Esophagus squamous epithelium (tissue), 5 donors: ENCODE results near the gene TSPAN32. TPM values are rescaled to one million over a fixed set of nuclear protein-coding genes. Genes with fewer than 3 reads are reported as not detected.

Source experiments
- DNase-seq: peaks from one replicate; lab custom pipeline; 2025; lab: John Stamatoyannopoulos, UW
- H3K27ac ChIP-seq, 4 donors: fragments of 200-600 bp; sonication (generic); one replicate each; pipeline ENCODE4 v1.5.1; 2016 to 2019; ENCODE audit warnings: mild to moderate bottlenecking in 1 of 4
- H3K27me3 ChIP-seq, 4 donors: fragments of 200-600 bp; sonication (generic); 1 replicate in 3 of 4; 2 replicates in 1 of 4; pipeline versions ENCODE4 v1.5.1 to v1.6.0; 2017 to 2021; ENCODE audit warnings: antibody characterized with exemption in 1 of 4
- H3K36me3 ChIP-seq, 3 donors: fragments of 200-600 bp; sonication (generic); one replicate each; pipeline ENCODE4 v1.5.1; 2016 to 2019
- H3K4me1 ChIP-seq, 3 donors: fragments of 200-600 bp; sonication (generic); one replicate each; pipeline ENCODE4 v1.5.1; 2017 to 2019
- H3K4me3 ChIP-seq, 4 donors: fragments of 200-600 bp; sonication (generic); 1 replicate in 3 of 4; 2 replicates in 1 of 4; pipeline ENCODE4 v1.5.1; 2016 to 2019; ENCODE audit warnings: mild to moderate bottlenecking in 2 of 4, moderate library complexity in 1 of 4
- H3K9me3 ChIP-seq, 3 donors: fragments of 200-600 bp; sonication (generic); one replicate each; pipeline ENCODE4 v1.5.1; 2016 to 2019
- POLR2A ChIP-seq, 4 donors: fragments of 450-650 bp; IDR thresholded peaks; one replicate each; pipeline ENCODE4 v1.6.1; 2017; ENCODE audit warnings: antibody characterized with exemption in 4 of 4, mild to moderate bottlenecking in 4 of 4, moderate library complexity in 3 of 4
- WGBS, 2 donors: methylation state at CpG; one replicate each; pipeline ENCODE4 v1.1.5; 2018; 5-methylcytosine and 5-hydroxymethylcytosine counted together
- intact Hi-C: fragments of 100-400 bp; cut with DNase I; formaldehyde crosslinking; loops from one replicate; pipeline ENCODE4 v1.15.0; 2022
- total RNA-seq, 4 donors: library from RNA; depleted of rRNA; stranded (reverse); fragments of >200 nt; gene quantifications; one replicate each; pipeline ENCODE4 v1.1.0, GENCODE V29; 2016
- TF ChIP-seq, protein P1 (sequence below), 6 experiments: fragments of 450-650 bp in 4 of 6; fragments of 200-600 bp in 2 of 6; sonication (generic) in 2 of 6; IDR thresholded peaks; one replicate each; pipeline ENCODE4 v1.5.1; 2016 to 2019; ENCODE audit warnings: antibody characterized with exemption in 6 of 6, mild to moderate bottlenecking in 4 of 6, moderate library complexity in 4 of 6
- donor health status: DM: yes; HTN: yes; CAD: no.

Gene TSPAN32
- total RNA-seq, 4 donors from 2014 or later, result 2.5 TPM; not detected in 3

- no peak overlapping the region for H3K4me3 ChIP-seq
- H3K9me3 ChIP-seq, result no peaks in the 10 kb centered on the region
- no peaks in the 10 kb centered on the region for H3K36me3 ChIP-seq
- no peaks in the 10 kb centered on the region for H3K27me3 ChIP-seq
- peaks cover 33 to 68% (median 47%) of the 10 kb centered on the region in 3 donors for H3K4me1 ChIP-seq
- no peak for DNase-seq
- no peak overlapping the region for H3K27ac ChIP-seq
- intact Hi-C loops, result no loop called here
- WGBS, 2 donors, result 100% methylated on average over 3 of the region's 7 CpGs; no CpG with 5 or more reads in 1 of the 2 donors
- TF ChIP-seq POLR2A (IDR thresholded peaks at IDR 0.05), result no peak
- TF ChIP-seq, protein P1, sequence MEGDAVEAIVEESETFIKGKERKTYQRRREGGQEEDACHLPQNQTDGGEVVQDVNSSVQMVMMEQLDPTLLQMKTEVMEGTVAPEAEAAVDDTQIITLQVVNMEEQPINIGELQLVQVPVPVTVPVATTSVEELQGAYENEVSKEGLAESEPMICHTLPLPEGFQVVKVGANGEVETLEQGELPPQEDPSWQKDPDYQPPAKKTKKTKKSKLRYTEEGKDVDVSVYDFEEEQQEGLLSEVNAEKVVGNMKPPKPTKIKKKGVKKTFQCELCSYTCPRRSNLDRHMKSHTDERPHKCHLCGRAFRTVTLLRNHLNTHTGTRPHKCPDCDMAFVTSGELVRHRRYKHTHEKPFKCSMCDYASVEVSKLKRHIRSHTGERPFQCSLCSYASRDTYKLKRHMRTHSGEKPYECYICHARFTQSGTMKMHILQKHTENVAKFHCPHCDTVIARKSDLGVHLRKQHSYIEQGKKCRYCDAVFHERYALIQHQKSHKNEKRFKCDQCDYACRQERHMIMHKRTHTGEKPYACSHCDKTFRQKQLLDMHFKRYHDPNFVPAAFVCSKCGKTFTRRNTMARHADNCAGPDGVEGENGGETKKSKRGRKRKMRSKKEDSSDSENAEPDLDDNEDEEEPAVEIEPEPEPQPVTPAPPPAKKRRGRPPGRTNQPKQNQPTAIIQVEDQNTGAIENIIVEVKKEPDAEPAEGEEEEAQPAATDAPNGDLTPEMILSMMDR (IDR thresholded peaks at IDR 0.05), result no peak
Measured at GRCh38 chr11:2308713-2309112, 6.9 kb downstream of the TSPAN32 start.

GRCh38 chr11:2309251-2310072 is 7.6 kb downstream of the TSPAN32 start:
- Histone ChIP-seq H3K4me1 (peaks cover 37 to 68% (median 47%) of the 10 kb centered on the region in 3 donors), H3K27me3 (no peaks in the 10 kb centered on the region), H3K9me3 (no peaks in the 10 kb centered on the region), H3K4me3 (no peak overlapping the region), H3K27ac (no peak overlapping the region), H3K36me3 (no peaks in the 10 kb centered on the region)
- intact Hi-C loops, result no loop called here
- TF ChIP-seq POLR2A (IDR thresholded peaks at IDR 0.05), result no peak
- TF ChIP-seq, protein P1 (IDR thresholded peaks at IDR 0.05), result no peak
- 73 to 100% methylated on average over 2 to 6 of the region's 19 CpGs for WGBS, 2 donors
- DNase-seq, result no peak

GRCh38 chr11:2310073-2310785 is 8.4 kb downstream of the TSPAN32 start:
- Histone ChIP-seq H3K4me3 (no peak overlapping the region), H3K4me1 (peaks cover 35 to 68% (median 48%) of the 10 kb centered on the region in 3 donors), H3K27me3 (peaks cover 0 to under 1% (median 0%) of the 10 kb centered on the region in 4 donors), H3K36me3 (no peaks in the 10 kb centered on the region), H3K9me3 (no peaks in the 10 kb centered on the region), H3K27ac (no peak overlapping the region)
- WGBS, 2 donors, result 72 to 100% methylated on average over 1 to 3 of the region's 16 CpGs
- intact Hi-C loops, result no loop called here
- DNase-seq, result no peak
- no peak for TF ChIP-seq POLR2A (IDR thresholded peaks at IDR 0.05)
- TF ChIP-seq, protein P1 (IDR thresholded peaks at IDR 0.05), result no peak

GRCh38 chr11:2310786-2311352 is 9.1 kb downstream of the TSPAN32 start:
- peak overlapping the region in 1 of 4 donors; percentile 47 for H3K27ac ChIP-seq
- no peak for DNase-seq
- peaks cover 30 to 68% (median 44%) of the 10 kb centered on the region in 3 donors for H3K4me1 ChIP-seq
- TF ChIP-seq, protein P1 (IDR thresholded peaks at IDR 0.05), result no peak
- no peak for TF ChIP-seq POLR2A (IDR thresholded peaks at IDR 0.05)
- no peaks in the 10 kb centered on the region for H3K36me3 ChIP-seq
- no peak overlapping the region for H3K4me3 ChIP-seq
- 69 to 80% methylated on average over 2 to 7 of the region's 16 CpGs for WGBS, 2 donors
- peaks cover 0 to 6% (median 0%) of the 10 kb centered on the region in 4 donors for H3K27me3 ChIP-seq
- no peaks in the 10 kb centered on the region for H3K9me3 ChIP-seq
- intact Hi-C loops, result no loop called here
